BJ (cell line): ENCODE measurements around the gene PTPRC. TPM values are rescaled to one million over a fixed set of nuclear protein-coding genes. Genes with fewer than 3 reads are reported as not detected.

ENCODE experiments used
- CTCF ChIA-PET: fragments of 350-600 bp; formaldehyde crosslinking; extraction: SDS; loops from one replicate; lab custom pipeline; 2021; ENCODE audit warnings: antibody characterized with exemption, inconsistent platforms; lab: Yijun Ruan, JAX
- POLR2A ChIA-PET: fragments of 300-600 bp; sonication (Branson Sonifier 250); formaldehyde crosslinking; extraction: SDS; loops from one replicate; lab custom pipeline; 2021; ENCODE audit warnings: antibody characterized with exemption; lab: Charles Lee
- DNase-seq: peaks from one replicate; pipeline ENCODE4 v3.0.0-alpha.2; 2011; ENCODE audit warnings: low read depth
- H3K27me3 ChIP-seq: 2 replicates; pipeline ENCODE4 v1.6.0; 2011; ENCODE audit warnings: low read length; ENCODE audit not compliant: control insufficient read depth, insufficient read depth
- H3K36me3 ChIP-seq: 2 replicates; pipeline ENCODE4 v1.5.1; 2011; ENCODE audit warnings: low read length; ENCODE audit not compliant: control insufficient read depth, insufficient read depth
- H3K4me3 ChIP-seq: 2 replicates; pipeline ENCODE4 v1.5.1; 2011; ENCODE audit warnings: low read depth, mild to moderate bottlenecking, control low read depth, low read length
- polyA plus RNA-seq: library from polyadenylated mRNA; depleted of rRNA; stranded (reverse); fragments of >200 nt; gene quantifications from 2 replicates; pipeline ENCODE4 v1.2.3, GENCODE V29; 2011
- TF ChIP-seq, protein P1 (sequence below): IDR thresholded peaks from 2 replicates; pipeline ENCODE4 v1.5.1; 2011; ENCODE audit warnings: low read depth, mild to moderate bottlenecking, control low read depth, inconsistent platforms, low read length, moderate library complexity; ENCODE audit not compliant: insufficient read depth

Gene PTPRC
- polyA plus RNA-seq, 1 experiment = 0.22 TPM

DNA sequence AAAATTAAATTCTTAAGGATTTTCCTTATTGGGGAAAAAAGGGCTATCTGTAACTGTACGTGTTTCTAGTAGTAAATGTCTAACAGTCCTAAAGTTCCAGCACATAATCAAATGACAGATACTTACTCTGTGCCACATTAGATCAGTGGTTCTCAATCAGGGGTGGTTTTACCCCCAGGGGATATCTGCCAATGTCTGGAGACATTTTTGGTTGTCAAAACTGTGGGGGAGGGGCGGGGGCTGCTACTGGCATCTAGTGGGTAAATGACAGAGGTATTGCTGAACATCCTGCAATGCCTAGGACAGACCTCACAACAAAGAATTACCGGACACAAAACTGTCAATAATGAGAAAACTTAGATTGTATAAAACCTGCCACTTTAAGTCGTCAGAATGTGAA, 33.4 kb upstream of the PTPRC start:
- Histone ChIP-seq H3K4me3 (no peak overlapping the region), H3K27me3 (no peaks in the 10 kb centered on the region), H3K36me3 (no peaks in the 10 kb centered on the region)
- TF ChIP-seq, protein P1, sequence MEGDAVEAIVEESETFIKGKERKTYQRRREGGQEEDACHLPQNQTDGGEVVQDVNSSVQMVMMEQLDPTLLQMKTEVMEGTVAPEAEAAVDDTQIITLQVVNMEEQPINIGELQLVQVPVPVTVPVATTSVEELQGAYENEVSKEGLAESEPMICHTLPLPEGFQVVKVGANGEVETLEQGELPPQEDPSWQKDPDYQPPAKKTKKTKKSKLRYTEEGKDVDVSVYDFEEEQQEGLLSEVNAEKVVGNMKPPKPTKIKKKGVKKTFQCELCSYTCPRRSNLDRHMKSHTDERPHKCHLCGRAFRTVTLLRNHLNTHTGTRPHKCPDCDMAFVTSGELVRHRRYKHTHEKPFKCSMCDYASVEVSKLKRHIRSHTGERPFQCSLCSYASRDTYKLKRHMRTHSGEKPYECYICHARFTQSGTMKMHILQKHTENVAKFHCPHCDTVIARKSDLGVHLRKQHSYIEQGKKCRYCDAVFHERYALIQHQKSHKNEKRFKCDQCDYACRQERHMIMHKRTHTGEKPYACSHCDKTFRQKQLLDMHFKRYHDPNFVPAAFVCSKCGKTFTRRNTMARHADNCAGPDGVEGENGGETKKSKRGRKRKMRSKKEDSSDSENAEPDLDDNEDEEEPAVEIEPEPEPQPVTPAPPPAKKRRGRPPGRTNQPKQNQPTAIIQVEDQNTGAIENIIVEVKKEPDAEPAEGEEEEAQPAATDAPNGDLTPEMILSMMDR = no peak
- CTCF ChIA-PET = interaction anchor here (1.1 kb wide), 1 partner anchor 114 kb away, joined by 3 read pairs; no protein-coding TSS in a partner anchor
- POLR2A ChIA-PET = interaction anchor here (0.6 kb wide), 1 partner anchor 119 kb away, joined by 3 read pairs; no protein-coding TSS in a partner anchor
- no peak for DNase-seq

DNA sequence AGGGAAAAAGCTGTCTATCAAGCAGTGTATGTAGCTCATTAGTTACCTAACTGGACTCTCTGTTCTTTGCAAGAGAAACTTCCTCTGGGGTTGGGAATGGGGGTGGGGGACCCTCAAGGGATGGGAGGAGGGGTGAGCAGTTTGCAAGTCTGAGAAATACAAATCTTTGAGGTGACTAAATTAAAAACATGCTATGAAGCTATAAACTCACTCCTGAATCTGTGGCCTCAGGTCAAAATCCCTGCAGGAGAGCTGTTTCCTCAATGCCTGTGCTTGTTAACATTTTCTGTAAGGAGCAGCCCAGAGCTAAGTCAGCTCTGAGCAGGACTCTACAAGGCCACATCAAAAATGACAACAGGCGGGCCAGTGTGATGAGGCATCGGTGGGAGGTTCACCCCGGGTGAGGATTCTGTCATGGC, 32.8 kb upstream of the PTPRC start:
- POLR2A ChIA-PET = interaction anchor here (0.6 kb wide), 1 partner anchor 119 kb away, joined by 3 read pairs; no protein-coding TSS in a partner anchor
- TF ChIP-seq, protein P1 = no peak

DNA sequence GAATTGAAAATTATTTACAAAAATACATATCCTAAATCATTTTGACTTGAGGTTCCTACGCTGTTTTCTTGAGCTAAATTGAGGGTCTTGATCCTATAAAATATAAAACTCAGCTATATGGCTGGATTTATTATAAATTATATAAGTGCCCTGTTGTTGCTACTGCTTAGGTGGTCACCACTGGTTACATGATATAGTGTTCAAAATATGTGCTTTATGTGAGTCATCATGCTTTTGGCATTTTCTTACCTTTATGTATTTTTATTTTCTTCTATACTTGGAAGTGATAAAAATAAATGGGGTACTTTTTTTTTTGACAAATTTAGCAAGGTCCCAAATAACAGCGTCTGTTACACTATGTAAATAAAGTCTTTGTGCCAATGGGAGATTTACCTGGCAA, 31.1 kb upstream of the PTPRC start:
- Histone ChIP-seq H3K4me3 (no peak overlapping the region), H3K36me3 (no peaks in the 10 kb centered on the region), H3K27me3 (no peaks in the 10 kb centered on the region)
- no peak for DNase-seq
- POLR2A ChIA-PET = no interaction called here
- TF ChIP-seq, protein P1 = no peak
- CTCF ChIA-PET = no interaction called here

More for the DNA sequence above, 32.8 kb upstream of the PTPRC start:
- CTCF ChIA-PET = interaction anchor here (0.9 to 1.1 kb wide), 2 partner anchors 115 to 139 kb away, joined by 3 to 4 read pairs; no protein-coding TSS in a partner anchor
- no peaks in the 10 kb centered on the region for H3K36me3 ChIP-seq
- H3K27me3 ChIP-seq = no peaks in the 10 kb centered on the region
- DNase-seq = no peak
- H3K4me3 ChIP-seq = no peak overlapping the region

DNA sequence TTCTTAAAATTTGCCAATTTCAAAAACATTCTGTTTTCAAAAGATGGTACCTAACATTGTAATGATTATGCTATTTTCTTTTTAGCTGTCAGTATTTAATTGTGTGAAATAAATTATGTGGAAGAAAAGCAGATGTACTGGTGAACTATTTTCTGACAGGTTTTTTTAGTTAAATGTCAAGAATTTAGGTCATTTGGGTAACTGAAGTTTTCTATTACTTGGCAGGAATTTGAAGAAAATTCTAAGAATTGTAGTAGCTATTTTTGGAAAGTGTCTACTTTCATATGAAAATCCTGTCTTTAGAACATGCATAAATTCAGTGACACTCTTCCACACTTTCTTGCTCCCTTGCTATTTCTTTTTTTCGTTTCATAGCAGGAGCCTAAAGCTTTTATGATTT, 28.5 kb upstream of the PTPRC start:
- POLR2A ChIA-PET = interaction anchor here (0.6 to 0.8 kb wide), 3 partner anchors 62 to 90 kb away, joined by 3 to 4 read pairs (median 3); no protein-coding TSS in a partner anchor
- Histone ChIP-seq H3K4me3 (no peak overlapping the region), H3K27me3 (no peaks in the 10 kb centered on the region), H3K36me3 (no peaks in the 10 kb centered on the region)
- CTCF ChIA-PET = no interaction called here
- TF ChIP-seq, protein P1 = no peak
- no peak for DNase-seq

DNA sequence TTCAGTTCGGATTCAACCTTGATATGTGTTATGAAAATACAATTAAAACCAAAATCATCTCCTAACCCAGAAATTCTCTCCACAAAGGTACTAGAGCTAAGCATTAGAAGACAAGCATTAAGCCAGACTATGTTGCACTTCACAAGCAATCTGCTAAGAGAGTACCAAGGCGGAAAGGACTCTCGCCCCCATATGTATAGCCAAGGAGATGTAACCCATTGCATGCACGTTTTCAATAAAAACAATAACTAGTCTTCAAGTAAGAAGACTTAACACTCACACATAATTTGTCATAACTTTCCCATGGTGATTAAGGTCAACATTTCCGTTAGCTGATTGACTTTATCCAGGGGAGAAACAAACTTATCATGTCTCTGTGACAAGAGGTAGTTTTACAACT, 27.6 kb upstream of the PTPRC start:
- no peaks in the 10 kb centered on the region for H3K36me3 ChIP-seq
- TF ChIP-seq, protein P1 = no peak
- no peaks in the 10 kb centered on the region for H3K27me3 ChIP-seq
- CTCF ChIA-PET = no interaction called here
- no peak overlapping the region for H3K4me3 ChIP-seq
- no peak for DNase-seq
- POLR2A ChIA-PET = no interaction called here
